ENCODE data around the gene ARFGEF2.
"Not testable (repeated sequence)": the region's sequence is repeated elsewhere in the genome, so short reads cannot be mapped to it uniquely, and the experiment has no call there.

The ARFGEF2 gene

GRCh38 chr20:48984575-48985219, 63.2 kb downstream of the ARFGEF2 start:
- no peak for DNase-seq (ENCODE audit: low read depth in 1 of 2, low spot score in 1 of 2)

GRCh38 chr20:48986899-48987298, 65.4 kb downstream of the ARFGEF2 start:
- no peak for DNase-seq (ENCODE audit: low read depth in 1 of 2, low spot score in 1 of 2)

- DNase-seq (ENCODE audit: low read depth in 1 of 2, low spot score in 1 of 2) = no peak
Observed at GRCh38 chr20:48990467-48990866, 69.0 kb downstream of the ARFGEF2 start.

- no peak for DNase-seq (ENCODE audit: low read depth in 1 of 2, low spot score in 1 of 2)
Observed at GRCh38 chr20:48995589-48995988, 74.1 kb downstream of the ARFGEF2 start.

- DNase-seq (ENCODE audit: low read depth in 1 of 2, low spot score in 1 of 2) = no peak
Observed at GRCh38 chr20:48999890-49000870, 78.7 kb downstream of the ARFGEF2 start.

GRCh38 chr20:49001741-49002140, 80.2 kb downstream of the ARFGEF2 start:
- DNase-seq (ENCODE audit: low read depth in 1 of 2, low spot score in 1 of 2) = no peak

GRCh38 chr20:49006446-49006980, 85.0 kb downstream of the ARFGEF2 start:
- DNase-seq (ENCODE audit: low read depth in 1 of 2, low spot score in 1 of 2) = no peak

- no peak for DNase-seq (ENCODE audit: low read depth in 1 of 2, low spot score in 1 of 2)
Observed at GRCh38 chr20:49009899-49010631, 88.6 kb downstream of the ARFGEF2 start.

- DNase-seq (ENCODE audit: low read depth in 1 of 2, low spot score in 1 of 2) = no peak
Observed at GRCh38 chr20:49024220-49024619, 102.7 kb downstream of the ARFGEF2 start.

- DNase-seq (ENCODE audit: low read depth in 1 of 2, low spot score in 1 of 2) = not testable (repeated sequence)
Observed at GRCh38 chr20:49028177-49028576, 106.7 kb downstream of the ARFGEF2 start.

GRCh38 chr20:49028684-49029083, 107.2 kb downstream of the ARFGEF2 start:
- no peak for DNase-seq (ENCODE audit: low read depth in 1 of 2, low spot score in 1 of 2)

GRCh38 chr20:49029203-49029602, 107.7 kb downstream of the ARFGEF2 start:
- DNase-seq (ENCODE audit: low read depth in 1 of 2, low spot score in 1 of 2) = no peak

GRCh38 chr20:49030954-49031619, 109.6 kb downstream of the ARFGEF2 start:
- DNase-seq (ENCODE audit: low read depth in 1 of 2, low spot score in 1 of 2) = no peak

- DNase-seq (ENCODE audit: low read depth in 1 of 2, low spot score in 1 of 2) = no peak
Observed at GRCh38 chr20:49032455-49032854, 110.9 kb downstream of the ARFGEF2 start.

GRCh38 chr20:49034070-49034732, 112.7 kb downstream of the ARFGEF2 start:
- no peak for DNase-seq (ENCODE audit: low read depth in 1 of 2, low spot score in 1 of 2)

- DNase-seq (ENCODE audit: low read depth in 1 of 2, low spot score in 1 of 2) = no peak
Observed at GRCh38 chr20:49037962-49038387, 116.5 kb downstream of the ARFGEF2 start.

GRCh38 chr20:49039854-49040253, 118.3 kb downstream of the ARFGEF2 start:
- DNase-seq (ENCODE audit: low read depth in 1 of 2, low spot score in 1 of 2) = no peak

- no peak for DNase-seq (ENCODE audit: low read depth in 1 of 2, low spot score in 1 of 2)
Observed at GRCh38 chr20:49043000-49043399, 121.5 kb downstream of the ARFGEF2 start.

GRCh38 chr20:49045440-49046086, 124.1 kb downstream of the ARFGEF2 start:
- DNase-seq (ENCODE audit: low read depth in 1 of 2, low spot score in 1 of 2) = peak in 1 of 2 donors; percentile 3
